ENCODE data around the gene COL18A1.
A peak's percentile ranks its signal among the peaks of the same experiment; 100 is the strongest.

Gene COL18A1

GRCh38 chr21:45383111-45383614, 21.8 kb upstream of the COL18A1 start:
- DNase-seq (ENCODE audit: low spot score) = peak; percentile 57

- peak; percentile 60 for DNase-seq (ENCODE audit: low spot score)
Measured at GRCh38 chr21:45383615-45384201, 21.3 kb upstream of the COL18A1 start.

GRCh38 chr21:45384656-45385548, 20.1 kb upstream of the COL18A1 start:
- DNase-seq (ENCODE audit: low spot score) = peak; percentile 44

GRCh38 chr21:45385549-45386050, 19.4 kb upstream of the COL18A1 start:
- DNase-seq (ENCODE audit: low spot score) = peak; percentile 37

GRCh38 chr21:45386336-45386727, 18.6 kb upstream of the COL18A1 start:
- peak; percentile 55 for DNase-seq (ENCODE audit: low spot score)

GRCh38 chr21:45386728-45387371, 18.1 kb upstream of the COL18A1 start:
- peak; percentile 67 for DNase-seq (ENCODE audit: low spot score)

GRCh38 chr21:45387506-45387905, 17.5 kb upstream of the COL18A1 start:
- DNase-seq (ENCODE audit: low spot score) = no peak

- DNase-seq (ENCODE audit: low spot score) = peak; percentile 66
Measured at GRCh38 chr21:45388011-45388521, 16.9 kb upstream of the COL18A1 start.

- no peak for DNase-seq (ENCODE audit: low spot score)
Measured at GRCh38 chr21:45388611-45389296, 16.2 kb upstream of the COL18A1 start.

- peak; percentile 45 for DNase-seq (ENCODE audit: low spot score)
Measured at GRCh38 chr21:45390121-45390751, 14.7 kb upstream of the COL18A1 start.

- no peak for DNase-seq (ENCODE audit: low spot score)
Measured at GRCh38 chr21:45390831-45391742, 13.9 kb upstream of the COL18A1 start.

GRCh38 chr21:45391743-45392572, 13.0 kb upstream of the COL18A1 start:
- peak; percentile 58 for DNase-seq (ENCODE audit: low spot score)

- peak; percentile 49 for DNase-seq (ENCODE audit: low spot score)
Measured at GRCh38 chr21:45392573-45392971, 12.4 kb upstream of the COL18A1 start.

- peak; percentile 63 for DNase-seq (ENCODE audit: low spot score)
Measured at GRCh38 chr21:45393021-45393420, 11.9 kb upstream of the COL18A1 start.

GRCh38 chr21:45393833-45394638, 10.9 kb upstream of the COL18A1 start:
- DNase-seq (ENCODE audit: low spot score) = no peak

- DNase-seq (ENCODE audit: low spot score) = no peak
Measured at GRCh38 chr21:45396620-45396995, 8.4 kb upstream of the COL18A1 start.

GRCh38 chr21:45397381-45397780, 7.6 kb upstream of the COL18A1 start:
- DNase-seq (ENCODE audit: low spot score) = no peak

- no peak for DNase-seq (ENCODE audit: low spot score)
Measured at GRCh38 chr21:45401054-45401518, 3.9 kb upstream of the COL18A1 start.

Measured in left forelimb (tissue), 1 donor.